Gastrocnemius medialis (tissue), 4 donors: ENCODE measurements around the gene ZCCHC24.

ENCODE experiments used
- CTCF ChIP-seq, 5 experiments: fragments of 450-650 bp in 3 of 5; fragments of 200-600 bp in 2 of 5; sonication (generic) in 2 of 5; IDR thresholded peaks in 4 of 5; conservative IDR thresholded peaks in 1 of 5; 1 replicate in 4 of 5; 2 replicates in 1 of 5; pipeline ENCODE4 v1.5.1; 2016 to 2019; ENCODE audit warnings: antibody characterized with exemption in 5 of 5, mild to moderate bottlenecking in 3 of 5, moderate library complexity in 3 of 5
- POLR2A ChIP-seq, 2 donors: fragments of 450-650 bp; IDR thresholded peaks; one replicate each; pipeline ENCODE4 v1.6.1; 2017; ENCODE audit warnings: antibody characterized with exemption in 2 of 2, mild to moderate bottlenecking in 2 of 2, moderate library complexity in 2 of 2

DNA sequence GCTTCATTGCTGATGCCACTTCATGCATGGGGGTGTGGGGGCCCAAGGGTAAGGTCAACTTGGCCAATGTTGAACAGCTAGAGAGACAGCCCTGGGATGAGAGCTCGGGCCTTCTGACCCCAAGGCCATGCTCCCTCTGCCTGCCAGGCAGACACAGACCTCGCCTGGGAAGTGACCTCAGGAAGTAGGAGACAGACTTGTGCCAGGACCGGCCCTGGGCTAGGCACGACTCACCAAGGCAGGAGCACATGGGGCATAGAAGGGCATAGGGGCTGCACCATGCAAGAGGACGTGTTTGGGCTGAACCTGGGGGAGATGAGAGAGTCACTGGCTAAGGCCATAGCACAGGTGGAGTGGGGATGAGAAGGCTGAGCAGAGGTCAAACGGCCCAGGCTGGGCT lies 27.1 kb downstream of the ZCCHC24 start:
- TF ChIP-seq CTCF (IDR thresholded peaks at IDR 0.05 in 4 of 5, conservative IDR thresholded peaks at IDR 0.05 in 1 of 5) (no peak), POLR2A (IDR thresholded peaks at IDR 0.05) (no peak)
